Measurements from ENCODE around the gene JPH2.
"Not testable (repeated sequence)": the region's sequence is repeated elsewhere in the genome, so short reads cannot be mapped to it uniquely, and the experiment has no call there.

The JPH2 gene

GRCh38 chr20:44159125-44159524, 27.9 kb downstream of the JPH2 start:
- DNase-seq (ENCODE audit: low spot score), result no peak

- no peak for DNase-seq (ENCODE audit: low spot score)
Observed at GRCh38 chr20:44157061-44157460, 29.9 kb downstream of the JPH2 start.

- no peak for DNase-seq (ENCODE audit: low spot score)
Observed at GRCh38 chr20:44154521-44155001, 32.4 kb downstream of the JPH2 start.

- no peak for DNase-seq (ENCODE audit: low spot score)
Observed at GRCh38 chr20:44153636-44154043, 33.3 kb downstream of the JPH2 start.

GRCh38 chr20:44151621-44152416, 35.2 kb downstream of the JPH2 start:
- no peak for DNase-seq (ENCODE audit: low spot score)

- DNase-seq (ENCODE audit: low spot score), result no peak
Observed at GRCh38 chr20:44146272-44146671, 40.7 kb downstream of the JPH2 start.

GRCh38 chr20:44145131-44145775, 41.7 kb downstream of the JPH2 start:
- DNase-seq (ENCODE audit: low spot score), result no peak

- DNase-seq (ENCODE audit: low spot score), result no peak
Observed at GRCh38 chr20:44143936-44144335, 43.1 kb downstream of the JPH2 start.

- no peak for DNase-seq (ENCODE audit: low spot score)
Observed at GRCh38 chr20:44142413-44142812, 44.6 kb downstream of the JPH2 start.

- DNase-seq (ENCODE audit: low spot score), result no peak
Observed at GRCh38 chr20:44141873-44142272, 45.1 kb downstream of the JPH2 start.

GRCh38 chr20:44138867-44139266, 48.1 kb downstream of the JPH2 start:
- DNase-seq (ENCODE audit: low spot score), result peak; percentile 54

GRCh38 chr20:44137266-44137801, 49.7 kb downstream of the JPH2 start:
- peak; percentile 74 for DNase-seq (ENCODE audit: low spot score)

- peak; percentile 50 for DNase-seq (ENCODE audit: low spot score)
Observed at GRCh38 chr20:44136579-44137265, 50.3 kb downstream of the JPH2 start.

GRCh38 chr20:44135417-44136204, 51.4 kb downstream of the JPH2 start:
- no peak for DNase-seq (ENCODE audit: low spot score)

GRCh38 chr20:44135012-44135412, 52.0 kb downstream of the JPH2 start:
- DNase-seq (ENCODE audit: low spot score), result peak; percentile 38

- DNase-seq (ENCODE audit: low spot score), result peak; percentile 59
Observed at GRCh38 chr20:44133424-44133823, 53.6 kb downstream of the JPH2 start.

- DNase-seq (ENCODE audit: low spot score), result no peak
Observed at GRCh38 chr20:44131704-44132103, 55.3 kb downstream of the JPH2 start.

GRCh38 chr20:44129911-44130718, 56.9 kb downstream of the JPH2 start:
- DNase-seq (ENCODE audit: low spot score), result no peak

GRCh38 chr20:44129300-44129699, 57.7 kb downstream of the JPH2 start:
- DNase-seq (ENCODE audit: low spot score), result not testable (repeated sequence)

GRCh38 chr20:44126445-44126844, 60.5 kb downstream of the JPH2 start:
- peak; percentile 57 for DNase-seq (ENCODE audit: low spot score)
